GM11168 (cell line): ENCODE results near the gene C1QTNF9.
"Not testable (repeated sequence)": the region's sequence is repeated elsewhere in the genome, so short reads cannot be mapped to it uniquely, and the experiment has no call there.

Source experiments
- in situ Hi-C: fragments of 300-500 bp; cut with MboI; formaldehyde crosslinking; loops from one replicate; pipeline ENCODE4 v1.12.0; 2022; ENCODE audit warnings: low sequenced_read_pairs; ENCODE audit not compliant: unreplicated experiment

Gene C1QTNF9

DNA sequence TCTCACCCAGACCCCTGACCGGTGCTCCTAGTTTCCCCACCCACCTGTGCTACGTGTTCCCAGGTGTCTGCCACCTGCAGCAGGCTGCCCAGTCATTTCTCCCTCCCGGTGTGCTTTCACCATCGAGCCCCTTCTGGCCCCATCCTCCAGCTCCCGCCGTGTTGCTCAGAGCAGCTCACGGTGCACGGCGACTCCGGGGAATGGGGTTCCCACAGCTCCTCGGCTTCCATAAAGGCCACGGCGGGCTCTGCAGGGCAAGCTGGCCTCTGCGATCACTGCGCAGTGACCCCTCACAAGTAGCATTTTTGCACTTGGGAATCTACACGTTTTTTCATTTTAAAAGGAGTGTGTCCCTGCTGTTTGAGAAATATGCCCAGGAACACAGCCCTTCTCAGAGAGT, 49.5 kb downstream of the C1QTNF9 start:
- in situ Hi-C loops = not testable (repeated sequence)

DNA sequence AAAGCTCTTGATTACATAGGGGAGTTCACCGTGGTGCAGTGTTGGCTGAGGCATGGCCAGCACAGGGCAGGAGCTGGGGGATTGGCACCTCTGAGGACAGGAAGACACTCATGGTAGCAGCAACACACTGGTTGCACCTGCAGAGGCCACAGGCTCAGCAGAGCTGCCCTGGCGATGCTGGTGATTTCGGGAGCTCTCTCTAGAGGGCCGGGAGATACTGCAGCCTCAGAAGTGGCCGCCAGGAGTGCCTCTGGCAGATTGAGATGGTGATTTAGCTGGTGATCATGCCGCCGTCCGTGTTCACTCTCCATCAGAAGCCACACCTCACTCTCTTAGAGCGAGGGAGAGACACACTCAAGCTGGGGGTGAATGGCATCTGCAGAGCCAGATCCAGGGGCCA, 49.9 kb downstream of the C1QTNF9 start:
- in situ Hi-C loops = not testable (repeated sequence)

DNA sequence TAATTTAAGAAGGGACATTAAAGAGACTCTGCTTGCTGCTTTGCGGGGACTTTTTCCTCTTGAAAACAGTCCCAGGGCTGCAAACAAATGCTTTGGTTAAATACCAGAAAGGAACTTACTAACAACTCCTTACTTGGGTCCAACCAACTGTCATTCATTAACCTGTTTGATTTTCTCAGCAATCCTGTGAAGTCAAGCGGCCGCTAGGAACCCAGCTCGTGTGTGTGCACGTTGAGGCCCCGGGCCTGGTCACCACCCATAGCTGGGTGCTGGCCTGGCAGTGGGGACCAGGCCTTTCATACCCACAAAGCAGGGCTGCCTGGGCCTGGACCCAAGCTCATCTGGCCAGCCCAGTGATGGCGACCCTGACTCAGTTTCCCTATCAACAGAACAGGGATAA, 50.7 kb downstream of the C1QTNF9 start:
- in situ Hi-C loops = loop anchor here (10.0 kb wide), 1 partner anchor 1415 kb away; no protein-coding TSS in a partner anchor

DNA sequence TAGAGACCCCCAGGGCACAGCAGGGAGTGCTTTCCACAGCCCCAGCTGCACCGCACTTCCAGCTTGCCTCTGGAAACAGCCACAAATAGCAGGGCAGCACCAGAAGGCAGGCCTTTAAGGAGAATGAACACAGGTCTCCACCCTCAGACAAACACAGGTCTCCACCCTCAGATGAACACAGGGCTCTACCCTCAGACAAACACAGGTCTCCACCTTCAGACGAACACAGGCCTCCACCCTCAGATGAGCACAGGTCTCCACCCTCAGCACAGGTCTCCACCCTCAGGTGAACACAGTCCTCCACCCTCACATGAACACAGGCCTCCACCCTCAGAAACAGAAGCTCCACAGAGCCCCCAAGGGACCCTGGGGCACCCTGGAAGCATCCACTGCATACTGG, 51.7 kb downstream of the C1QTNF9 start:
- in situ Hi-C loops = loop anchor here (10.0 kb wide), 1 partner anchor 1416 kb away; no protein-coding TSS in a partner anchor

DNA sequence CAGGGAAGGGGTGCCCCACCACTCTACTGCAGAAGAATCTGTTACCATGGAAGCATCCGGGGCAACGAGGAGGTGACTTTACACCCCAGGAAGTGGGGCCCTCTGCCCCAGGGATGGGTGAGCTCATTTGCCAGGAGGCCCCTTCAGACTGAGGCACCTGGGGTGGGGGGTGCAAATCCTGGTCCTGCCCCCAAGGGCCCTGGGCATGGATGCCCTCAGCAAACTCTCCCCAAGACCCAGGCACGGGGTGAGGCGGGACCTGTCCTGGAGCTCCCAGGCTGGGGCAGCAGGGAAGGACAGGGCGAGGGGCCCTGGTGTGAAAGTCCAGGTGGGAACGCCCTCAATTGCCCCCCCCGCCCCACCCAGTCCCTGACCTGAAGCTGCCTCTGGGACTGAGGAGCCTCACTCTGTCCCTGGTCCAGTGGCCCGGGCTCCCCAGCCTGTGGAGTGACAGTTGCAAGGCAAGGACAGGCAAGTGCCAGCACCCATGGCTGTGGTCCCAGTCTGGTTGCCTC, 52.5 kb downstream of the C1QTNF9 start:
- in situ Hi-C loops = loop anchor here (10.0 kb wide), 1 partner anchor 1417 kb away; no protein-coding TSS in a partner anchor

DNA sequence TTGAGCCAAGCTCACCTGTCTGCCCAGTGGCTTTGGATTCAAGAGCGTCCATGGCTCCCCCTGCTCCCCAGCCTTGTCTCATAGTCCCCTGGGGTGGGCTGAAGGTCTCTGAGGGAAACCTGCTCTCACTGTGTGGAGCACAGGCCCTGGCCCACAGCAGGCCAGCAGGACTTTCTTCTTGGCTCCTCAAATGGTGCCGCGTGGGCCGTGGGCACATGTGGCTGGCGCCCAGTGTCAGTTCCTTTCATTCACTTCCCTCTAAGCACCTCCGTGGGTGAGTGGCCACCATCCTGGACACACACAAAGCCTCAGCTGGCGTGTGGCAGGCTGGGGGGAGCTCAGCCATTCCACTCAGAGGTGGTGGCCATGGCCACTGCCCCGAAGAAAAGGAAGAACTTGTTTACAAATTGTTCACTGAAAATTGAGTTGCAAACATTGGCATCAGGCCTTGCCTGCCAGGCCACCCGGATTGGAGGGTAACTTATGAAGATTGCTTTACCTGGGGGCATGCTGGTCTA, 53.1 kb downstream of the C1QTNF9 start:
- in situ Hi-C loops = loop anchor here (10.0 kb wide), 1 partner anchor 1418 kb away; no protein-coding TSS in a partner anchor

DNA sequence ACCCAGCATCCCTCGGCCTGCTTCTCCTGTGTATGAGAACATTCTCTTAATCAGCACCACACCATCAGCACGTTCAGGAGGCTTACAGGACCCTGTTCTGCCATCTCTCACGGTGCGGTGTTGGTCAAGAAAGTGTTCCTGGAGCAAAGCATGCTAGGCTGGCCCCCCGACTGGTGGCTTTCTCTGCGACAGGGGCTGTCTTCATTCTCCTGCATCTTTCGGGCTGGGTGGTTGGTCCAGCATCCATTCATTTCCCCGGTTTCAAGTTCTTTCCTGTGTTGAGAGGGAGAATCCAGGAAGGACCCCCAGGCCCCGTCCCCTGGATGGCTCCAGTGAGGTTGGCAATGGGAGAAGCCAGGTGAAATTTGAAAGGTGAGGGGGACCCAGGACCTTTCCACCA, 55.8 kb downstream of the C1QTNF9 start:
- in situ Hi-C loops = loop anchor here (10.0 kb wide), 1 partner anchor 1420 kb away; no protein-coding TSS in a partner anchor

DNA sequence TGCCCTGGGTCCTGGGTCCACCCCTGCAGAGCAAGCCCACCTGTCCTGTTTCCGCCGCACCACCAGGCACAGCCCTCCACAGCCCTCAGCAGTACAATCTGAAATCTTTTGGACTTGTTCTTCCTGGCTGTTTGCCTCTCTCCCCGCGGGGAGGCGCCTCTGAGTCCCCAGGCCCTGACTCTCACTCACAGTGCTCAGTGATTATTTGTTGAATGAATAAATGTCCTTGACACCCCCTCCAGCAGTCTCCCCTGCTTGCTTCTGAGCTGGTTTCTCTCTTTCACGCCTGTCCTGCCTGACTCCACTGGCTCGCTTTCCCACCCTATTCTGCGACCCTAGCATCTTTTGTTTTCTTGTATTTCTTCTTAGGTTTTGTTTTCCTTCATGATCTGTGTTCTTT, 56.9 kb downstream of the C1QTNF9 start:
- in situ Hi-C loops = loop anchor here (10.0 kb wide), 1 partner anchor 1422 kb away; no protein-coding TSS in a partner anchor

DNA sequence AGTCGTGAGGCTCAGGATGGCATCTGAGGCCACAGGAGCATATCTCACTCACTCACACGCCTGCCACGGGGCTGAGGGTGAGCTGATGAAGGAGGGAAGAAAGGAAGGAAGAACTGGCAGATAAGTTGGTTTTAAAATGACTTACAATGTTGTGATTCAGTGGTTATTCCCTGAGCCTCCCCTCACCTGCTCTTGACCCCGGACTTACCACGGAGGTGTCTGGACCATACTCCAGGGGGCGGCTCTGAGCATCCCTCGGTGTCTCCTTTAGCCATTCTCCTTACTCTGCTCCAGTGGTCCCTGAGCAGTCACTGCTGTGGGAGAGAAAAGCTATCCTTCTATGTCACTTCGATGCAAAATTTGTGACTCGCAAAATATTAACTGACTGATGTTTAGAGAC, 61.9 kb downstream of the C1QTNF9 start:
- in situ Hi-C loops = not testable (repeated sequence)
